GM21737 (cell line): ENCODE results near the gene DCLK2.
"Not testable (repeated sequence)": the region's sequence is repeated elsewhere in the genome, so short reads cannot be mapped to it uniquely, and the experiment has no call there.

Source experiments
- ATAC-seq: cut with Tn5 transposase; IDR thresholded peaks from one replicate; pipeline ENCODE4 v1.9.1; 2021; ENCODE audit warnings: mild to moderate bottlenecking, moderate library complexity; ENCODE audit not compliant: unreplicated experiment

DCLK2 gene

DNA sequence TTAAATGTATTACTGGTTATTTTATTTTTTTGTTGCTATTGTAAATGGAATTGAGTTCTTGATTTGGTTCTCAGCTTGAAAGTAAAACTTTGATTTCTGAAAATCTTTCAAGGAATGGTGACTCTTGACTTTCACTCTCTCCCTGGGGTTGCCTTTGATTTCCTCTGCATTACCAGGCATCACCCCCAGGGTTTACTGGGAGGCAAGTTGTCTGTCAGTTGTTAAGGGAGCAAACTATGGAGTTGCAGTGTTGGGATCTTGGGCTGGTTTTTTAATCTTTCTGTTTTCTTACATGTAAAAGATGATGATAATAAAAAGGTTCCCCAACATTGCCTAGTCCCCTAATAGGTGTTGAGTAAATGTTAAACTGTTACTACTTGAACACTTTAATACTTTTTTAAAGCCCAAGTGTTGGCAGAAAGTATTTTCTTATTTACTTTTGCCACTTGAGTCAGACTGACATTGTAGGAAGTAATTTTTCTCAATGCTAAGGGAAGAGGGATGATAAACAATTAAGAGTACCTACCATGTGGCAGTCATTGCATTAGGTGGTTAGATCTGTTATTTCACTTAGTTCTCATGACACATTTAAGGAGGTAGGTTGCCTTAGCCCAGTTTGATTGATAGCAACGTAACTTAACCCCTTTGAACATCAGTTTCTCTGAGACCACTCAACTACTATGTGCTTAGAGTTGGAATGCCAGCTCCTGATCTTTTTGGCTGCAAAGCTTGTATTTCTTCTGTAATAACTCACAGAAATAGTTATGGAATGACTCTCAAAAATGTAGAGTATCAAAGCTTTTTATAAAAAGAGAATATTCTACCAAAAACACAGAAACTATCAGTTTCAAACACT lies 67.1 kb downstream of the DCLK2 start:
- ATAC-seq = no peak

DNA sequence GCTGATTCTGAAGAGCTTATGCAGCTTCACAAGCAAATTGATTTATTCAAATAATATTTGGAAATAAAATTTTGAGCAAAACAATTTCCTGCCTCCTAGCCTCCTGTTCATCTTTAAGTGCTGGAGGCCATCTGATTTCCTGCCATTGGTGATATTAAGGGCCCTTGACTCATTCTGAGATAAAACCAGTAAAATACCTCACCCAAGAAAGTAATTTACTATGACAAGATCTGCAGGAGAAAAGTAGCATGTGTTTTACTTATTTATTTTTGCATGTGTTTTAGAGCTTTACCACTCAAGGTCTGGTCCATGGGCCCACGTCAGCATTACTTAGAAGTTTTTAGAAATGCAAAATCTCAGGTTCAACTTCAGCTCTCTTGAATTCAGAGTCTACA lies 67.7 kb downstream of the DCLK2 start:
- no peak for ATAC-seq

DNA sequence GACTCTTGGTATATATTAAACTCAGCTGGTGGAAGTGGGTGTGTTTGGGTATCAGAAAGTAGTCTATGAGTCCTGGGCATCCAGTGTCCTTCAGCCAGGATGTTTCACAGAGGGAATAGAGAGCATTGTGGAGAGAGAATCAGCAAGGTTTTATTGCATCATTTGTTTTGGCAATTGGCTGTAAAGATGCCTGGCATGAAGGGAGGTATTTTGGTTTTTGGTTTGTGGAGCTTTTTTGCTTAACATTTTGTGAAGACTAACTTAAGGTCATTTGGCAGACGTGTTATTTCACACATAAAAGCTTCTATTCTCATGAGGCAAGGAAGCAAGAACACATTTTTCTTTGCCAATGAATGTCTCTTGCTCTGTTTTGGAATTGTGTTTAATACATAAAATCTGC lies 71.1 kb downstream of the DCLK2 start:
- no peak for ATAC-seq

DNA sequence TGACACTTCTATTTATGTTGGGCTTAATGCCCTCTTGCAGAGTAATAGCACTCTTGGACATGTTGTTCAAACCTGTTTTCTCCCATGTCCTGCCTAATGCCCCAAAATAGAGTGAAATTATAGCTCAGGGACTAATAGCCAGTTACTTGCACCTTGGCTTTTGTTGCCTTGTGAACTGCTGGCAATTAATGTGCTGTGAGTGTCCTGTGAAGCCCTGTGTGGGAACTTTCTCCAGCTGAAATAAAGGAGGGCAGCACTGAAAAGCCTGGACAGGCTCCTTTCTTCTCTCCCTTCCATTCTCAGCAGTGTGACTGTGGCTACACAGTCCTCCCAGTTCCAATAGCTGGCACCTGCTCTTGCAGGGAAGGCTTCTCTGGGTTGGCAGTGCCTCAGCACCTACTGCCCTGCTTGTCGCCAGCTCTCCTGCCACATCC lies 72.4 kb downstream of the DCLK2 start:
- ATAC-seq = no peak

DNA sequence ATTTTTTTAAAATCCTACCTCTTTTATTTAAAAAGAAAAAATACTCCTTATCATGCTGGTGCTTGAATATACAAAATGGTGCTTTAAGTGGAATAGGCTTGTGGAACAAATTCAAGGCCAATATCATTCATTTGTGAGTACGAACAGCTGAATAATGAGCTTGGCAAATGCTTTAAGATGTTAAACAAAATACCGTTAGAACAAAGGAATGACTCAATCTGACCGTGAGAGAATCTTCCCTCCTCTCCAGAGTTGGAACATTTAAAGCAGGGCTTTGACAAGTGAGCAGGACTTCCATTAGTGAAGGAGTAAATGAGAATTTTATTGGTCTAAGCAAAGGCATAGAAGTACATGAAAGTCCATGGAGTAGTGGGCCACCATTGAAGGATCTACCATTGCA lies 74.5 kb downstream of the DCLK2 start:
- no peak for ATAC-seq

DNA sequence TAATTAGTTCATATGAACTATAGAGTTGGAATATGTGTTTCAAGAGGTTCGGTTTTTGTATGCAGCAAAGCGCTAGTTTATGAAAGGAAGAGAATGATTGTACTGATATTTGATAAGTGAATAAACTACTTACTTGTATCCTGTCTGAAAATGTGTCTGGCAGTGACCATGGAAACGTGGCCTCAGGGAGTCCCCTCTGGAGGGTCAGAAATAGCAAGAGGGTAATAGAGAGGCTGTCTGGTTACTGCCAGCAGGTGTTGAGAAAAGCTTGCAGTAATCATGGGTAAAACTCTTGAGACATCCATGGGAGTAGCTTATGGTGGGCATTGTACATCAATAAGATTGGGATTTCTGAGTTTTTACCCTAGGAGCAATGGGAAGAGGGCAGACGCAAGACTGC lies 77.1 kb downstream of the DCLK2 start:
- no peak for ATAC-seq

DNA sequence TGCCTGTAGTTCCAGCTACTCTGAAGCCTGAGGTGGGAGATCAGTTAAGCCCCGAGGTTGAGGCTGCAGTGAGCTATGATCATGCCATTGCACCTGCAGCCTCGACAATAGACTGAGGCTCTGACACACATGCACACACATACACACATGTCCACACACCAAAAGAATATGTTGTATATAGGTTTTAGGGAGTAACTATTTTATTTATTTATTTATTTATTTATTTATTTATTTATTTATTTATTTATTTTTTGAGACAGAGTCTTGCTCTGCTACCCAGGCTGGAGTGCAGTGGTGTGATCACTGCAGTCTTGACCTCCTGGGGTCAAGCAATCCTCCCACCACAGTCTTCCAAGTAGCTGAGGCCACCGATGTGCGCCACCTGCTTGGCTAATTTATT lies 78.3 kb downstream of the DCLK2 start:
- ATAC-seq = no peak

DNA sequence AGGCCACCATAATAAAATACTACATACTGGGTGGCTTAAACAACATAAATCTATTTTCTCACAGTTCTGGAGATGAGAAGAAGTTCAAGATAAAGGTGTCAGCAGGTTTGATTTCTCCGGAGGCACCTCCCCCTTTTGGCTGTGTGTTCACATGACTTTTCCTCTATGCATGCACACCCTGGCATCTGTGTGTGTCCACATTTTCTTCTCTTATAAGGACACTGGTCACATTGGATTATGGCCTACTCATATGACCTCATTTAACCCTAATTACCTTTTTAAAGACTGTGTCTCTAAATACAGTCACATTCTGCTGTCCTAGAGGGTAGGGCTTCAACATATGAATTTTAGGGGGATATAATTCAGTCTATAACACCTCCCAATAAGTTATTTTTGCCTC lies 79.8 kb downstream of the DCLK2 start:
- ATAC-seq = no peak

DNA sequence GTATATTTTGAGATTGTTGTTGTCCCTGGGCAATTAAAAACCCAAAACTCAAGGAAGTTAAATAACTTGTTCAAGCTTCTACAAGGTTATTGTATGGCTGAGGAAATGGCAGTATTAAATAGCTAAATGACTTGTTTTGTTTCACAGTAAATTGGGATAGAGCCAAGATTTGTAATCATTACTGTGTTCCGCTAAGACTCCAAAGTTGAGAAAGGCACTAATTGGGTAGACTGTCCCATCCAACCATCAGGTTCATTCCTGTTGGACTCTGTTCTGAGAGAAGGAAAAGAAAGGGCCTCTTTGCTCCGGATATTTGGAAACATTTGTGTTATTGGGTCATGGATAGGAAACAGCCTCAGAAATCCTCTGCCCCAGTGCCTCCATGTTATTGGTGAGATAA lies 82.2 kb downstream of the DCLK2 start:
- no peak for ATAC-seq

DNA sequence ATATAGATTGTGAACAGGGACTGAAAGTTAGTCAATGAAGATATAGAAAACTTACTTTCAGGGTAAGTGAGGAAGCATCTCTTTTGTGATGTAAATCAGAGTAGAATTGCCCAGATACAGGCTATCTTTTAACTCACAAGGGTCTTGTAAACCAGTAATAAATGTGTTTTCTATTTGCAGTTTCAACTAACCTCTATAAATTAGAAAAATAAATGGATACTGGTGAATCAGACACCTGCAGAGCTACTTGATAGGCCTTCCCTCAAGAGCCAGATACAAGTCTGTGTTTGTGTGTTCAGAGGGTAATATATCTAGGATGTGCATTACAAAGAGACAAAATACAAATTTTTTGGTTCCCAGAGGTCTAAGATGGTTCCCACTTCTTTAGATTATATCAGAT lies 82.9 kb downstream of the DCLK2 start:
- no peak for ATAC-seq

DNA sequence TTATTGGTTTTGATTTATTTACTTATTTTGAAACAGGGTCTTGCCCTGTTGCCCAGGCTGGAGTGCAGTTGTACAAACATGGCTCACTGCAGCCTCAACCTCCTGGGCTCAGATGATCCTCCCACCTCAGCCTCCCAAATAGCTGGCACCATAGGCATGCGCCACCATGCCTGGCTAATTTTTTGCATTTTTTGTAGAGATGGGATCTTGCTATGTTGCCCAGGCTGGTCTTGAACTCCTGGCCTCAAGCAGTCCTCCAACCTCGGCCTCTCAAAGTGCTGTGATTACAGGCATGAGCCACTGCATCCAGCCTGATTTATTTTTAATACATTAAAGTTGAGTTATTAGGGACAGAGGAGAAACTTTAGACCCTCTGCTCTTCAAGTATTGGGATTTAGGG lies 83.8 kb downstream of the DCLK2 start:
- not testable (repeated sequence) for ATAC-seq

DNA sequence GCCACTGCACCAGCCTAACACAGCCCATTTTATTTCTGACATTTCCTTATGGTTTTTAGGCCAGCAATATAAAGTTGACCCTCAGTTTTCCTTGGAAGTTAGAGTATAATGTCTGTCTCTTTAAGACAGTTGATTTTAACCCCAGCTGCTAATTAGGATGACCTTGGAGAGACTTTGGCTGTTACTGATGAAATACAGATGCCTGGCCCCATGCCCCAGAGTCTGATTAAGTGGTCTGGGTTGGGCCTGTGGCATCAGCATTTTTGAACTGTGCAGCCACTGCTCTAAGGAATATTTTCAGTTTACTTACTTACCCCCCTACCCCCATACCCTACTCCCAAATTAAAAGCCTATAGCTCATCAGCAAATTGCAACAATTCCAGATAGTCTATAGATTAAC lies 85.8 kb downstream of the DCLK2 start:
- no peak for ATAC-seq

DNA sequence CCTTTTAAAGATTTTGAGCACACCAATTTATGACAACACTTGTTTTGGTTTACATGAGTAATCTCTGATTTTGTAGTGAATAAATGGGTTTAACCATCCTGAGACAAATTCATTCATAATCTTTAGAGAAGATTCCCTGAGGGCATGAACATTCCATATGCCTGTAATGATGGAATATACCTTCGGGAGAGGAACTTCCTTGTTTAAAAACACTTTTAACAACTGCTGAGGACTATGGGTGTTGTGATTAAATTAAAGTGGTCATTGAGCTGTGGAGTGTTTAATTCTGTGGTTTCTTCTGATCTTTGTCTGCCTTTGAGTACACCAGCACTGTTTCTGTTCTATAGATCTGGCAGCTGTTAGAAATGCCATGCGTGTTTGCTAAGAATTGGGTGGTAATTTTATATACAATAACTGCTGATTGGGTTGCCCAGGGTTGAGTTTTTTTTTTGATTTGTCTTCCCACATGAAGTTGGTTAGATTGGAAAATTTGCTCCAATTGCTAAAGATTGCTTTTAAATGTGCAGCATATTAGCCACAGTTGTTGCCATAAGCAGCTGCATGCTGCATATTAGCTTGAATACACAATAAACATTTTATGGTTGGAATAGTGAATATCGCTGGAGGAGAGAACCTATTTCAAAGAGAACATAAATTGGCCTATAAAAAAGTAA lies 86.8 kb downstream of the DCLK2 start:
- ATAC-seq = no peak

DNA sequence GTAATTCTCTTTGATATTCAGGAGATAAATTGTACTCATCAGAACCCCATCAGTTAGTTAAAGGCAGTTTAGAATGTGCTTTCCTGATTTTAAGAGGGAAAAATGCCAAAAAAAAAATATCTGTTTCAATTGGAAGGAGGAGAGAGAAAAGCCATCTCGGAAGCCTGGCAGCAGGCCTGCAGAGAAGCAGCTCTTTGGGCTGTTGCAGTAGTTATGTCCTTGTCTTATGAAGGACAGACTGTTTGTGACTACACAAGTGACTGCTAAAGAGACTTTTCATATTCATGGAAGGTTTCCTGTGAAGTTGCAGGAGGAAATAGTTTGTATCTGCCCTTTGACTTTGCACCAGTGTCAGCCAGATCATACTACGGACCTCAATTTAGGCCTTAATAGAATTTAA lies 88.8 kb downstream of the DCLK2 start:
- ATAC-seq = no peak

DNA sequence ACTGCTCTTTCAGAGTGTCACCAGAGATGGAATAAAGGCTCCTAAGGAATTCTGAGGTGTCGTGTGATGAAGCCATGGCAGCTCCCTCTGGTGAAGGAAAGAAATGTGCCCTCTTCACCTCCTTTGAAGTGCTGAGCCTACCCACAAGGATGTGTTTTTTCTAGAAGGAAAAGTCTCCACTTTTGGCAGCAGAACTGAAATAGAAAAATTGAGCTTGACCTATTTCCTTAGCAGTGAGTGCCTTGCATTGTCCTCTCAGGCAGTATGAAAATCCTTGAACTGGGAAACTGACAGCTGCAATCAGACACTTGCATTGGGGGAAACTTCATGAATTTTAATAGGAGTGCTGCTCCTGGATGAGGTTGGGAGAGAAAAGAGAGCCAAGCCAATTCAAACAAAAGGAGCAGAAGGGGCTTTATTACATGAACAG lies 95.2 kb downstream of the DCLK2 start:
- no peak for ATAC-seq

DNA sequence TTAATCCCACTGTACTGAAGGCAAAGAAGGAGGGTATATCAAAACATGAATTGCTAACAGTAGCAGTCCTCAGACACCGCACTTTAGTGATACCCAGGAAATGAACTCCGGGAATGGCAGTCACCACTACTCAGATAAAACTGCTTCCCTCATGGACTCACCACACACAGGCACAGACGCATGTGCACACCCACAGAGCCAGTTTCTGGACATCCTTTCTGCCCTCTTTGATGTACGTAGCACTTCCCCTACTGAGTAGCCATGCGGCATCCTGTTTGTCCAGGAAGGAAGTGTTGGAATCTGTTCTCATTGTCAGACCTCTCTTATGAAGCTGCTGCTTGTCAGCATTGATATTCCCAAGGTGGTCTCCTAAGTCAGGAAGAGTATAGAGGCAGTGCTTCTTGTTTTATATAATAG lies 95.7 kb downstream of the DCLK2 start:
- no peak for ATAC-seq

DNA sequence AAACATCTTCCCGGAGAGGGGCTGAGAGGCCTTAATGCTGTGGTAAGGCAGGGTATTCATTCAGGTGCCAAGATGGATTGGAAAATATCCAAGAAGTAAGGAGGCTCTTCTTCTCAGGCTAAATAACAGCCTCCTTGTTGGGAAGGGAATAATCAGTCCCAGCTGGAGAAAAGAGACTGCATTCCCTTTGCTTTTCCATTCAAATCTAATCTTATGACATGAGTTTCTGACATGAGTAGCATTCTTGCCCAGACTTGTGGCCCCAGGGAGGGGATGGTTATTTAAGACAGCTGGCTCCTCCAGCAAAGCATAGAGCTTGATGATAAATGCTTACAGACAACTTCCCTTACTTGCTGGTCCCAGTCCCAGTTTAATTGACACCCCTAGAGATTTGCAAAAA lies 98.3 kb downstream of the DCLK2 start:
- no peak for ATAC-seq

DNA sequence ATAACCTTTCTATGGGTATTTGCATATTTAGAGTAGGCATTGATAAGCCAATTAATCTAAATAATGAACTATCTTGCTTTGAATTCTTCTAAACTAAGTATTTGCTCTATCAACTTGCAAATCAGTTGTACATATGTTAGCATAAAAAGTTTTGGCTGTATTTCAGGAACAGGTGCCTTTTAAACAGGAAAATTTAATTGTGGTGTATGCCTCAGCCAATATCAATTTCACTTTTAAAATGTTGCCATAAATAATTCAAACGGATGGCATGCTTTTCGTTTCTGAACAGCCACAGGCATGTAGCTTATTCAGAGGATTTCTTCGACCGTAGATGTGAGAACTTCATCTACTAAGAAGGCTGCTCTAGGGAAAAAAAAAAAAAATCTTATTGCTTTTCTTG lies 99.9 kb downstream of the DCLK2 start:
- no peak for ATAC-seq

DNA sequence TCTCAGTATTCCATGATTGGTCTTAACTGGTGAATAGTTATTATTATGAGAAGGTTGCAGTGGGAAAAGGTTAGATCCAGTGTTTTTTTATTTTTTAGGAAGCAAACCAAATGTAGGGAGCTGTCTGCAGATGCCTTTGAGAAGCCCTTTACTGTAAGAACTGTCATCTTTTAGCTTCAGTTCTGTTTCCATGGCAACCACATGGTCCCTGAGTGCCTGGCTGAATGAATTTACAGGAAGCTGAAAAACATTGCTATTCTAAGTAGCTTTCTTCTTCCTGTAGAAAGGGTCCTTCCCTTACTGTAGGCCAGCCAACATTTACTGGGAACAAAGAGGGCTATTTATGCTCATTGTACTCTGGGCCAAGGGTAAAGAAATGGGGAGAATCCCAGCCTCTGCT lies 103.3 kb downstream of the DCLK2 start:
- no peak for ATAC-seq

DNA sequence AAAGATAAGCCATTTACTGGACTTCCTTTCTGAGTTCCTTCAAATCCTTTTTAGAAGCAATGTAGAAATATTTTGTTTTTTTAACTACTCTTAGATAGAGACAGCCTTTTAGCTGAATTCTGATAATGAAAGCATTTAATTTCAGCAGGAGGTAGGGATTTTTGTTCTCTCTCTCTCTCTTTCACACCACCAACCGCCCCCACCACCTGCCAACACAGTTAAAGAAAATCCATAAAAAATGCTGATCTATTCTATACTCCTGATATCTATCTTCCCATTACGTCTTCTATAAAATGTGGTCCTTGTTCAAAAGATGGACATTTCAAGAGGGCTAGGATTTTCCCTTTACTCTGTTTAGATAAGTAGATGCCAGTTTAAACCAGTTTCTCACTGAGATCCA lies 104.5 kb downstream of the DCLK2 start:
- no peak for ATAC-seq

DNA sequence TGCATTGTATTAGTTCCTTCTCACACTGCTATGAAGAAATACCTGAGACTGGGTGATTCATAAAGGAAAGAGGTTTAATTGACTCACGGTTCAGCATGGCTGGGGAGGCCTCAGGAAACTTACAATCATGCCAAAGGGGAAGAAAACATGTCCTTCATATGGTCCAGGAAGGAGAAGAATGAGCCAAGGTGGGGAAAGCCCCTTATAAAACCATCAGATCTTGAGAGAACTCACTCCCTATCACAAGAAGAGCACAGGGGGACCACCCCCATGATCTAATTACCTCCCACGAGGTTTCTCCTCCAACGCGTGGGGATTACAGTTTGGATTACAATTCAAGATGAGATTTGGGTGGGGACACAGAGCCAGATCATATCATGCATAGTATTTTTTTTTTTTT lies 106.8 kb downstream of the DCLK2 start:
- ATAC-seq = not testable (repeated sequence)

DNA sequence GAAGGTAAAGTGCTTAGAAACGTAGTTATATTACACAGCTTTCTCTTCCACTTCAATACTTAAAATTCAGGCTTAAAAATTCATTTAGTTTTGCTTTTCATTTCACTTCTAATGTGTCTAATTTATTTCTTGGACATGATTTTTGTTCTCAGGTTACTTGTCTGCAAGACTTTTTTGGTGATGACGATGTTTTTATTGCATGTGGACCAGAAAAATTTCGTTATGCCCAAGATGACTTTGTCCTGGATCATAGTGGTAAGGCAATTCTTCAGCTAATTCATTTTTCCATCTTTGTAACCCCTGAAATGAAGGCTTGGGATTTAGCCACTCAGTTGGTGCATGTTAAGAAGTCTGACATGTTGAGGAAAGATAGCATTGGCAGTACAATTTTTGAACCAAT lies 114.7 kb downstream of the DCLK2 start:
- no peak for ATAC-seq
